ENCODE data around the gene CATSPERE.
A peak's percentile ranks its signal among the peaks of the same experiment; 100 is the strongest.
"Not testable (repeated sequence)": the region's sequence is repeated elsewhere in the genome, so short reads cannot be mapped to it uniquely, and the experiment has no call there.

Gene CATSPERE

DNA sequence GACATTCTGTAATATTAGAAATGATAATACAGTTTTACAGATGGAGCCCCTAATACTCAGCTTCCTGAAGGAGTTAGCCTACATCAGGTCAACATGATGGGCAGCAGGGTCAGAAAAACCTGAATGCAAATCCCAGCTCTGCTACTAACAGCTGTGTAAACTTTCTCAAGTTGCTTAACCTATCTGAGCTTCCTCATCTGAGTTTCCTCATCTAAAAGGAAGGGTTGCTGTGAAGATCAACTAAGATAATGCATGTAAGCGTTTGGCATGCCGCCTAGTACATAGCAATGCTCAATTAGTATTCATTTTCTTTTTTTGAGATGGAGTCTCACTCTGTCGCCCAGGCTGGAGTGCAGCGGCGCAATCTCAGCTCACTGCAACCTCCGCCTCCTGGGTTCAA, 173.5 kb downstream of the CATSPERE start:
- DNase-seq: no peak

DNA sequence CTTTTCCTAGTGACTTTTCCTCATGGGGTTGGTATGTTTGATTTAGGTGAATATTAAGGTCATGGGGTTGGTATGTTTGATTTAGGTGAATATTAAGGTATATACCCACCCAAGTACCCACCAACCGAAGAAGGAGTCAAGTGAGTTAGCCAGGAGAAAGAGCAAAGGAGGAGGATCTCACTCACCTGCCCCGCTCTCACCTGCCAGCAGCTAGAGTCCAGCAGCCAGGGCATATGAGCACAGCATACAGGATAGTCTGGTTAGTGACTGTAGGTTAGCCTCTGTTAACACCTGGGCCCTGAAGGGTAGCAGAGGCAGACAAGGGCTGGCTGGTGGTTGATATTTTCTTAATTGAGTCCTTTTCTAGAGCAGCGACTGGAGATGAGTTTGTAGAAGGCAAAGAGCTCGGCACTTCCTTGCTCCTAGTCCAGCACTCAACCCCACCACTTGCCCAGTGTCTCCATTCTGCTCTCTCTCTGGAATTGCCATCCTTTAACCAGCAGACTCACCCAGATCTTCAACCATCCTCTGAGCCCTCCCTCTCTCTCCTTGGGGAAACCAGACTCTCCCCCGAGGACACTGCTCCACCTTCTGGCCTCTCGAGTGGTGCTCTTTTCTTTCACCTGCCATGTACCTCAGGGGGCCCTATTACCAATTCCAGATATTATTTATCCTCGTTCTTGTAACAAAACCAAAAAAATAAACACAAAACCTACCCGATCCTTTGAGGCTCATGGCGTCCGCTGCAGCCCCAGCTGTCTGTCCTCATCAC, 175.6 kb downstream of the CATSPERE start:
- no peak for DNase-seq

DNA sequence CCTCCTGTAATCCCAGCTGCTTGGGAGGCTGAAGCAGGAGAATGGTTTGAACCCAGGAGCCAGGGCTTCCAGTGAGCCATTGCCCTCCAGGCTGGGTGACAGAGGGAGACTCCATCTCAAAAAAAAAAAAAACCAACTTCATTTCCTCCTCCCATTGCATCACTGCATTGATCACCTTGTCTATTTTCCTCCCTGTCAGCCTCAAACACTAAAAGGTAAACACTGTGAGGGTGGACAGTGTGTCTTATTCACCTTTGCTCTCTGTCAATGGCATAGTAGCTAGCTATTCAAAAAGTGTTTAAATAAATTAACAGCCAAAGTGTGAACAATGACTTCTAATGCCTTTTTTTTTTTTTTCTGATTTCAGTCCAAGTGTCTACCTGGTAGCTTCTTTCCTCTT, 178.5 kb downstream of the CATSPERE start:
- DNase-seq: no peak

DNA sequence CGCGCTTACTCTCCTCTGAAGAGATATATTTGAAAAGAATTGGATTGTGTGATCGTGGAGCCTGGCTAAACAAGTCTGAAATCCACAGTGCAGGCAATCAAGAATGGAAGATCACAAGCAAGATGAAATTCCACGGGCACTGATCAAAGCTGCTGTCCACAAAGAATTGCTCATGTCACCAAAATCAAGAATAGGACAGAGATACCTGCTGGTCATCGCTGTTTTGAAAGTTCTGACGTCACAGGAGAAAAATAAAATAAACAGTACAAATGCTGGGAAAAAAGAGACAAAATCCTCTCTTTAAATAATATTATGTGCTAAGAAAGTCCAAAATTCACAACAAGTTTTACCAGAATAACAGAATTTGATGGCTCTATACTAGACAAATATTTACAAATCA, 179.8 kb downstream of the CATSPERE start:
- DNase-seq: no peak

DNA sequence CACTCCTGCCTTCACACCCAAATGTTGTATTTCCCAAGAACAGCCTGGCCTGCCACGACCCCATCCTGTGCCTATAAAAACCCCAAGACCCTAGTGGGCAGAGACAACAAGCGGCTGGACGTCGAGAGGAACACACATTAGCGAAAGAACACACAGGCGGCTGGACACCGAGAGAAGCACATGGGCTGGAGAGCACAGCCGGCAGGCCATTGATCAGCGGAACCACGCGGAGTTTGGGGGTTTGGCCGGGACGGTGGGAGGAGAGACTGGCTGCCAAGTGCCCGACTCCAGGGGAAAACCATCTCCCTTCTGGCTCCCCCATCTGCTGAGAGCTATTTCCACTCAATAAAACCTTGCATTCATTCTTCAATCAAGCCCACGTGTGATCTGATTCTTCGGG, 181.5 kb downstream of the CATSPERE start:
- no peak for DNase-seq

DNA sequence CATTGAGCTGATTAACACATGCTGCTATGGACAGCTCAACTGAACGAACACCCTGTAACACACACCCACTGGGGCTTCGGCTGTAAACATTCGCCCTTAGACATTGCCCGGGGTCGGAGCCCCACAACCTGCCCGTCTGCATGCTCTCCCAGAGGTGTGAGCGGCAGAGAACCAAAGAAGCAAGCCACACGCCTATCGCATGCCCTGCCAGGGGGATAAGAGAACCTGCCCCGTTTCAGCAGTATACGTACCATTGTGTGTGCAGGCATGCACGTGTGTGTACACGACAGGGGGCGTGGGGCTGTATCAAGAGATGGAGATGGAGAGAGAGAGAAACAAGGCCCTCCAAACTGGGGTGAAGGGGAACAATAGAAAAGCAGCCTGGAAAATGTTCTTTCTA, 181.9 kb downstream of the CATSPERE start:
- DNase-seq: no peak

DNA sequence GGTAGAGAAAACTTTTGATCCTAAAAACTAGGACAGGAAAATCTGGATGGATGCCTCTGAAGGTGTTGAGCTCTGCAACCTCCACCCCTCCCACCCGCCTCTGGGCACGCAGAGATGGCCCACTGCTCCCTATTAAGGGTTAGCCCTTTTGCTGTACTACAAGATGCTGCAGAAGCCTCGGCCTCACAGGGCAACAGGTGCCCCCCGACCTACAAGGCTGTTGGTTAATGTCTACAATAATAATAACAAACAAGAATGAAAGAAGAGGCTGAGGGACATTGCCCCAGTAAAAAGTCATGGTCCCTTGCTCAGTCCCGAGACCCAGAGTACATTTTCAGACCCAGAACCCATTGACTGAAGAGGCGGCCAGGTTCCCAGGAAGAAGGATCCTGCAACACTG, 184.3 kb downstream of the CATSPERE start:
- no peak for DNase-seq

DNA sequence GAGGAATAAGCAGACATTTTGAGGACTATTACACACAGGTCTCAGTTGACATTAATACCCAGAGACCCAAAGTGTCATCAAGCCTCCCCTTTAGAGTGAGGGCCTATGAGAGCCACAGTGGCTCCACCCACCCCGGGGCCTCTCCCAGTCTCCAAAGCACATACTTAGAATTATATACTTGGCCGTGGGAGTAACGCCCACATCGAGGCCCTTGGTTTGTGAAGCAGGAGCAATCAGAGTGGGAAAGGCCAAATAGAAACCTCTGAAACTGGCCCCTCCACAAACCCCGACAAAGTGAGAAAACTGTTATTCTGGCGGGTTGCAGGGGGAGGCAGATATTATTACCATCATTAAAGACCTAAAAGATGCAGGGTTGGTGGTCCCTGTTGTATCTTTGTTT, 184.8 kb downstream of the CATSPERE start:
- DNase-seq: no peak

DNA sequence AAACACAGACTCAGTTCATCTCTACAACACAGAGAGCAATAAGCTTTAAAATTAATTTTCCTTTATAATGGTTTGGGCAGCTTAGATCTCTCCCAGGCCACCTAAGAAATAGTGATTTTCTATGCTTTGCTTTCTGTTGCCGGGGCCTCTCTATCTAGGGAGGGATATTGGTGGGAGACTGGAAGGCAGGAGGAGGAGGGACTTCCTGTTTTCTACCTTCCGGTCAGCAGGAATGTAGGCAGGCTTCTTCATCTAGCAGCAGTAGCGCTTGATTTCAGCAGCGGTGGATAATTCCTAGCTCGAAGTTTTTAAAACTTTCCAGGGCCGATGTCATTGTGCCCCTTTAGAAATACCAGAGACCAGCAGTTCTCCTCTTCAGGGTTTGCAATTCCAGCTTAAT, 186.7 kb downstream of the CATSPERE start:
- no peak for DNase-seq

DNA sequence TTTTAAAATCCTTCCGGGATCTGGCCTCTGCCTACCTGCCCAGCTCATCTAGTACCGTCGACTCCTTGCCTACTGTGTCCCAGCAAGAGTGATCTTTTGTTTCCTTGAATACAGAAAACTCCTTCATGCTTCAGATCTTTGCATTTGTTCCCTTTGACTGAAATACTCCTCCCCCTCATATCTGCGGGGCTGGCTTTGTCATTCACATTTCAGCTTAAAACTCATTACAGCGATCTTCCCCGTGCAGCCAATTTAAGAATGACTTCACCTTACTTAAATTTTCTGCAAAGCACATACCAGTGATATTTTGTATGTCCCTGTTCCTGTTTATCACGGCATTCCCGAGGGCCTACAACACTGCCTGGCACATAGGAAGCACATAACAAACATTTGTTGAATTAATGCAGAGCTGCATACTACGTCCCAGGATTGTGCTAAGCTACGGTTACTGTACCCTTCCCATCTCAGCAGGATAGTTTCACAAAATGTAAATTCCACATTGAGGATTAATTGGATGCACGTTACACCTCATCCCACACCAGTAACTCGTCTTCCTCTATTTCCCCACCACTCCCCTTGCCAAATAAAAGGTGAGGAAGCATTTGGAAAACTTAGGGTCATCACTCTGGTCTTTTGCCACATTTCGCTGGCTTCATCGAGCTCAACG, 191.0 kb downstream of the CATSPERE start:
- no peak for DNase-seq

DNA sequence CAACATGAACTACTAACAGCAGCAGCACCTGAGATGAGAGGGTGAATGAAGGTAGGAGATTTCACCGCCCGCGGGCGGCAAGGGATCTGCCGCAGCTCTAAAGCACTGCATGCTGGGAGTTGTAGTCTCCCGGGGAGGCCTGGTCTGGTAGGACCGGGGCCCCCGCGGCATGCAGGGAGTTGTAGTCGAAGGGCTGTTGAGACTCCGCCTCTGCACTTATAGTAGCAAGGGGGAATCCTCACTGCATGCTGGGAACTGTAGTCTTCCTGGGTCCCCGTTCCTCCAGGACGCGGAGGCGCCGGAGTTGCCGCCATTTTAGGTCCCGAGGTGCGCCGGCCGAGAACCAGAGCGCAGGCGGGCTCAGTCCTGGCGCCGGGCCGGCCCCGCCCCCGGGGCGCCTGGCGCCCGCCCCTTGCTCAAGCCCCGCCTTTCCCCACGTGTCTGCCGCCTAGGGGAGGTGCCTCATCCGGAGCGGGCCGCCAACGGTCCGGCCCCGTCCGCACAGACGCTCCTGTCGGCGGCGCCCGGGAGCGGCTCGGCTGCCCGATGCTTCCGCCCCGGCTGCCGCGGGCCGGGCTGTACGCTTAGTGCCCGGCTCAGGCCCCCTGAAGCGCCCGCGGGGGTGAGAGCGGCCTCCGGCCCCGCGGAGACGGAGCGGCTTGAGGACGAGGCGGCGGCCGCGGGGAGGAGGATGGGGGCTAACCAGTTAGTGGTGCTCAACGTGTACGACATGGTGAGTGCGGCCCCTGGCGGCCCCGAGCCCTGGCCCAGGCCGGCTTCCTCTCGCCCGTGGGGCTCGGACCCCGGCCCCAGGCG, 191.8 kb downstream of the CATSPERE start, which contains the start of gene DESI2:
Gene DESI2 (plus strand): TSS at position 504 of the 816 bp plus-strand sequence. CDS start 188 bp downstream, at position 692.
- DNase-seq: peak; percentile 100

DNA sequence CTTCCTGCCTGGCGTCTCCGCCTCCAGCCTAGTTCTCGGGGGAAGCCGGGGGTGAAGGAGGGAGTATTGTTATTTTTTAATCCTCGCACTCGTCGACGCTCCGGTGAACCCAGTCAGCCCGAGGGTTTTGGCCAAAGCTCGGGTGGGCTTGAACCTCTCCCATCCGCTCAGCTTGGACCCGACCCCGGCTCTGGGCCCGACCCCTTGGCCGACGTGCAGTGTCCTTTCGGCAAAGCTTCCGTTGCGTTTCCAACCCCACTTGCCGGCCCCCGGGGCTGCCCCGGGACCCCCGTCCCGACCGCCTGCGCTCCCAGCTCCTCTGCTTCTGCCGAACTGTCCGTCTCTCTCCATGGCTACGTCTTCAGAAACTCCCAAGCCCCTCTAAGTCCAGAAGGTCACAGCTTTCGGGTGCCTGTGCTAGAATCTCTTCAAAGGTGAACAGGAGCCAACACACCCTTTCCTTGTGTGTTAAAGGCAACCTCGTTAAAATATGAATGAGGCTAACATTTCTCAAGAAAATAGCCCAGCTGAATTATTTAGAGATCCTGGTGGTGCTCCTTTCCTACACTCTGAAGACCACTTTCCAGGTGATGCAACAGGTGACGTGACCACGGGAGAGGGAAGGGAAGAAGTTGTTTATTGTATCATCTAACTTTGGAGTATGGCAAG, 192.5 kb downstream of the CATSPERE start:
- DNase-seq: peak; percentile 68

DNA sequence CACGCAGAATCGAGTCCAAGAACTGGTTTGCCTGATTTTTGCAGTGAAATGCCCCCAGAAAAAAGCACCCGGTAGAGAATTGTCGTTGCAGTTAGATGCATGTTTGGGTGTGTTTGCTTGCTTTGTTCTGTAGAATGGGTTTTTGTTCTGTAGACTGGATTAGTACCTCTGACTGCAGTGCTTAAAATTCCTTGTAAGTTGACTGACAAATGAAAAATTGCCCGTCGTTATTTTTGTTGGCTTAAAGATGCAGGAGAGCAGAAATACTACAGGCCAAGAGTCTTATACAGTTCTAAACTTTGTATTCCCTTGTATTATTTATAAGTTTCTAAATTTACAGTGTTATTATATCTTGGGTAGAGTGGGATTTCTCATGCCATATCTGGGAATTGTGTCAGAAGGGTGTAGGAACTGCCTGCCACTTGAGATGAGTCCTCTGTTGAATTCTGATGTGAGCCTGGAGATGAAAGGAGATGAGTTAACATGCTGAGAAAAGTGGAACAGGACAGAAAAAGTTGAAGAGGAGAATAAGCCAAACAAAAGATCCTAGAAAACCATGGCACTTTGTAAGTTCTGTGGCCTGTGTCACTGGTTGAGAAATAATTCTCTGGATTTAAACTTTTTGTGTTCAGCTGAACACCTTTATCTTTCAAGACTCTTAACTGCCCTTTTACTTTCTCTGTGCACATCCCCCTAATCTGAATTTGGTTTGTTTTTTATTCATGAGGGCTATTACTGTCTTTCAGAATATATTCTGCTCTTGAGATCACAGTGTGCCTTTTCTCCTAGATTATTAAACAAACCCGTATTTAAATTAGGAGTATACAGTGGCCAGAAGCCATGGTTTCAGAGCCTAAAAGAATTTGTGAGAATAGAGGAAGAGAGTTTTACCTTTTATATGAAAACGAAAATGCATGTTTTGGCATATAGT, 193.3 kb downstream of the CATSPERE start:
- DNase-seq: peak; percentile 35

DNA sequence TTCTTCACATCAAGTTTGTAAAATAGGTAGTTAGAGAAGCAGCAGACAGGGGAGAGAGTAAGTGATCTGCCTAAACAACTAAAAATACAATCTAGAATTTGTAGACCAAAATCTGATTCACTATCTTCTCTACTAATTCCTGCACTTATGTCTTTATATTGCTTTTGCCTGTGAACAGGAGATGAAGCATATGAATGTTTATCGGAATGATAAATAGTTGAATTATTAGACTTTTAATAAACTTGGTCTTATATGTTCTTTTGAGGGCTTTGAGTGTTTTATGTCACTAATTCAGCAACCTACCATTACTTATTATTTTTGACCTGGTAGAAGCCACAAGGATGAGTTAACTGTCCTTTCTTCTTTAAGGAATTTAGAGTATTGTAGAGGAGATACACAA, 194.1 kb downstream of the CATSPERE start:
- DNase-seq: no peak

DNA sequence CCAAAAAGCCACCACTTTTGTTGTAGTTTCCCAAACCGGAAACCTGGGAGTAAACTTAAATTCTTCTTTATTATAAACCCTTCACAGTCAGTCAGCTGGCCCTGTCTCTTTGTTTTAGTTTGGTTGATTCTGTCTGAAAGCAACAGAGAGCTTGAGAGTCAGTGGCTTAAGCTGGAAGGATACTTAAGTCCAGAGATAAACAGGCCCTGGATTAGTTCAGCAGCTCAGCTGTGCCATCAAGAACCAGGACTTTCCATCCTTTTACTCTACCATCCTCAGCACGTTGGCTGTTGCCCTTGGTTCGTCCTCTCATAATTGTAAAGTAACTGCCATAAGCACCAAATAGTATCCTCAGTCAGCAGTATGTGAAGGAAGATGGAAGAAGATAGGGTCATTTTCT, 196.3 kb downstream of the CATSPERE start:
- peak; percentile 77 for DNase-seq

DNA sequence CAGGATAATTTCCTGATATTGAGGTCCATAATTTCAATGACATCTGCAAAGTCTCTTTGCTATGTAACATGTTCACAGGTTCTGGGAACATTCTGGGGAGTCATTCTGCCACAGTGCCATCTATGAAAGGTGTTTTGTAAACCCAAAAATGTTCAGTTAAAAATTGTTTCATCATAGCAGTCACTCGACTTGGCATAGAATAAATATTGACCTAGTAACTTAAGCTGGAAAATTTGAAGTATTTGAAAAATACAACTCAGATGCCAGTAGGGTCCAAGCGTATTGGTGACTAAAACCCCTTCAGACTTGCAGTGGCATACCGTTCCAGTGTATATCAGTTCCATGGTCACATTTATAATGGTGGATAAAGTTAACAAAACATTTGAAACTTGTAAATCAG, 198.6 kb downstream of the CATSPERE start:
- DNase-seq: no peak

DNA sequence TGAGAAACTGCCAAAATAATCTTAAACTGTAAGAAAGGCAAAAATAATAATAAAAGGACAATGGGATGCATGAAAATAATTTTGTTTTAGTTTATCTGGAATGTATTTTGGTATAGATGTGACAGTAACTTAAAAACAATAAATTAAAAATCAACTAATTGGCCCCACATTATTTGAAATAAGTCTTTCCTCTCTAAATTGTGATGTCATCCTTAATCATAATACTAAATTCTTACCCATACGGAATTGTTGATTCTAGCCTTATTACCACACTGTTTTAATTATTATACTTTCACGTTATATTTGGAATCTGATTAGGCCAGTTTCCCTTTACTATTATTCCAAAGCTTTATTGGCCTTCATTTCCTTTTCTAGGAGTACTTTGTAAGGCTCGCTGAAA, 199.5 kb downstream of the CATSPERE start:
- DNase-seq: no peak

DNA sequence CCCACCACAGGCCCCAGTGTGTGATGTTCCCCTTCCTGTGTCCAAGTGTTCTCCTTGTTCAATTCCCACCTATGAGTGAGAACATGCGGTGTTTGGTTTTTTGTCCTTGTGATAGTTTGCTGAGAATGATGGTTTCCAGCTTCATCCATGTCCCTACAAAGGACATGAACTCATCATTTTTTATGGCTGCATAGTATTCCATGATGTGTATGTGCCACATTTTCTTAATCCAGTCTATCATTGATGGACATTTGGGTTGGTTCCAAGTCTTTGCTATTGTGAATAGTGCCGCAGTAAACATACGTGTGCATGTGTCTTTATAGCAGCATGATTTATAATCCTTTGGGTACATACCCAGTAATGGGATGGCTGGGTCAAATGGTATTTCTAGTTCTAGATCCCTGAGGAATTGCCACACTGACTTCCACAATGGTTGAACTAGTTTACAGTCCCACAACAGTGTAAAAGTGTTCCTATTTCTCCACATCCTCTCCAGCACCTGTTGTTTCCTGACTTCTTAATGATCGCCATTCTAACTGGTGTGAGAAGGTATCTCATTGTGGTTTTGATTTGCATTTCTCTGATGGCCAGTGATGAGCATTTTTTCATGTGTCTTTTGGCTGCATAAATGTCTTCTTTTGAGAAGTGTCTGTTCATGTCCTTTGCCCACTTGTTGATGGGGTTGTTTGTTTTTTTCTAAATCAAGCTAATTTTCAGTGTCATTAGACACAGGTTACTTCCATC, 200.7 kb downstream of the CATSPERE start:
- not testable (repeated sequence) for DNase-seq

DNA sequence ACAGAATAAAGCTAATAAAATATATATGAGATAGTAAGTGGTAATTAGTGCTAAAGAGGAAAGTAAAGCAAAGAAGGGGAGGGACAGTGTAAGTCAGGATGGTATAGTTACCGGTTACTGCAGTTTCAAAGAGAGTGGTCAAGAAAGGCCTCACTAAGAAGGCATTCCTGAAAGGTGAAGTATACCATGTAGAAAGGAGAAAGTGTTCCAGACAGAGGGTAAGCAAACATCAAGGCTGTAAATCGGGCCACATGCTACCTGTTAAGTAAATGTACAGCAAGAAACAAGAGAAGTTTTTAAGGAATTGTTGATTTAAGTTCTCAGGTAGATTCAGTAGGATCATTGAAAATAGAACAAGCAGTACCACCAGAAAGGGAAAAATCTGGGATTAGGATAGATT, 201.5 kb downstream of the CATSPERE start:
- no peak for DNase-seq

DNA sequence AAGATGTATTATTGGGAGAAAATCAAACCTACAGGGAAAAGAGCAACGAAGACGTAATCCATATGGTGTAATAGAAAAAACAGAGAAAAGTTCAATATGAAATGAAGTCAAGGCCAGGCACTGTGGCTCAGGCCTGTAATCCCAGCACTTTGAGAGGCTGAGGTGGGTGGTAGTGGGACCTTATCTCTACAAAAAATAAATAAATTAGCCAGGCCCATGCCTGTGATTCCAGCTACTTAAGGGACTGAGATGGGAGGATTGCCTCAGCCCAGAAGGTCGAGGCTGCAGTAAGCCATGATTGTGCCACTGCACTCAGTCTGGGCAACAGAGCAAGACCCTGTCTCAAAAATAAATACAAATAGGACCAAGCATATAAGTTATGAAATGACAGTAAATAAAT, 203.3 kb downstream of the CATSPERE start:
- no peak for DNase-seq

DNA sequence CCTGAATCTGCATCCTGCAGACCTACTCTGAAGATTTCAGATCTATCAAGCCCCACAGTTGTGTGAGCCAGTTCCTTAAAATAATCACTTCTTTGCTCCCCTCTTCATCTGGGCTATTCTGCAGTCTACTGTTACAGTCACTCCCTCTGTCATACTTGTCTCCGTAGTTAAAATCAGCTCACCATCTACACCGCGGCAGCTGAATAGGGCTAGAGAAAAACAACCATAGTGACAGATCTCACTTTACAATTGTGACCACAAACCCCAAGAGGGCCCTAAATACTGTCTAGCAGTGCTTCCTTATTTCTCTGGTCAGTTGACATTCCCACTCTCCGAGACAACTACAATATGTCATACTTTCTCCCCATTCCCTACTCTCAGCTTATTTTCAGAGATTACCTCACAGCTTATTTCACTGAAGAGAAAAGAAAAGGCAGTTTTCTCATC, 204.7 kb downstream of the CATSPERE start:
- no peak for DNase-seq

Data from NCI-H82 (cell line).